Stimulated activated CD8-positive, alpha-beta memory T cell treated with anti-CD3 and anti-CD28 coated beads, Interleukin-4, amount 100 ng/mL, for 24 hours (primary cell): ENCODE measurements around the gene RHBG.
"Not testable (repeated sequence)": the region's sequence is repeated elsewhere in the genome, so short reads cannot be mapped to it uniquely, and the experiment has no call there.

ENCODE experiments used
- DNase-seq: peaks from one replicate; pipeline ENCODE4 v3.0.0-alpha.2; 2020; ENCODE audit warnings: low read depth

Gene RHBG

GRCh38 chr1:156360534-156360933 is 8.5 kb upstream of the RHBG start:
- no peak for DNase-seq

- no peak for DNase-seq
These were observed 3.3 kb upstream of the RHBG start for GRCh38 chr1:156365754-156366153.

- no peak for DNase-seq
These were observed 2.4 kb upstream of the RHBG start for GRCh38 chr1:156366378-156367166.

- no peak for DNase-seq
These were observed 1.4 kb upstream of the RHBG start for GRCh38 chr1:156367383-156368156.

- no peak for DNase-seq
These were observed 803 bp upstream of the RHBG start for GRCh38 chr1:156368157-156368658.

GRCh38 chr1:156369685-156370286 is 775 bp downstream of the RHBG start:
- DNase-seq: not testable (repeated sequence)

- no peak for DNase-seq
These were observed 2.7 kb downstream of the RHBG start for GRCh38 chr1:156371553-156372264.

- DNase-seq: no peak
These were observed 3.2 kb downstream of the RHBG start for GRCh38 chr1:156372265-156372586.

- DNase-seq: no peak
These were observed 3.9 kb downstream of the RHBG start for GRCh38 chr1:156372876-156373275.

- DNase-seq: no peak
These were observed 4.5 kb downstream of the RHBG start for GRCh38 chr1:156373546-156373945.

- DNase-seq: no peak
These were observed 7.1 kb downstream of the RHBG start for GRCh38 chr1:156376146-156376545.

GRCh38 chr1:156376958-156377919 is 8.2 kb downstream of the RHBG start:
- DNase-seq: no peak

GRCh38 chr1:156378557-156378956 is 9.5 kb downstream of the RHBG start:
- DNase-seq: no peak

GRCh38 chr1:156379420-156380165 is 10.6 kb downstream of the RHBG start:
- DNase-seq: no peak

- DNase-seq: no peak
These were observed 13.6 kb downstream of the RHBG start for GRCh38 chr1:156382561-156382960.

GRCh38 chr1:156383023-156383422 is 14.0 kb downstream of the RHBG start:
- peak; percentile 49 for DNase-seq

GRCh38 chr1:156384007-156384406 is 15.0 kb downstream of the RHBG start:
- no peak for DNase-seq

GRCh38 chr1:156384658-156385057 is 15.6 kb downstream of the RHBG start:
- DNase-seq: no peak

GRCh38 chr1:156385534-156386031 is 16.6 kb downstream of the RHBG start:
- peak; percentile 50 for DNase-seq
